Fibroblast of skin of abdomen (primary cell): ENCODE results near the gene CR1L.
A peak's percentile ranks its signal among the peaks of the same experiment; 100 is the strongest.
"Not testable (repeated sequence)": the region's sequence is repeated elsewhere in the genome, so short reads cannot be mapped to it uniquely, and the experiment has no call there.

Source experiments
- DNase-seq: peaks from one replicate; pipeline ENCODE4 v3.0.0-alpha.2; 2013

CR1L gene

GRCh38 chr1:207646944-207647579 is 2.1 kb downstream of the CR1L start:
- DNase-seq: no peak

GRCh38 chr1:207647671-207648333 is 2.9 kb downstream of the CR1L start:
- no peak for DNase-seq

- DNase-seq: no peak
Observed at GRCh38 chr1:207648334-207649209, 3.6 kb downstream of the CR1L start.

- DNase-seq: no peak
Observed at GRCh38 chr1:207649210-207649753, 4.3 kb downstream of the CR1L start.

GRCh38 chr1:207649865-207650580 is 5.1 kb downstream of the CR1L start:
- DNase-seq: no peak

GRCh38 chr1:207651583-207651982 is 6.7 kb downstream of the CR1L start:
- no peak for DNase-seq

- DNase-seq: peak; percentile 9
Observed at GRCh38 chr1:207654320-207654719, 9.4 kb downstream of the CR1L start.

GRCh38 chr1:207658408-207658807 is 13.5 kb downstream of the CR1L start:
- DNase-seq: no peak

GRCh38 chr1:207658904-207659485 is 14.1 kb downstream of the CR1L start:
- no peak for DNase-seq

- no peak for DNase-seq
Observed at GRCh38 chr1:207659545-207660153, 14.7 kb downstream of the CR1L start.

- not testable (repeated sequence) for DNase-seq
Observed at GRCh38 chr1:207661420-207661819, 16.5 kb downstream of the CR1L start.

GRCh38 chr1:207666342-207666741 is 21.4 kb downstream of the CR1L start:
- no peak for DNase-seq

- no peak for DNase-seq
Observed at GRCh38 chr1:207669528-207670009, 24.6 kb downstream of the CR1L start.

- no peak for DNase-seq
Observed at GRCh38 chr1:207670192-207670591, 25.3 kb downstream of the CR1L start.

GRCh38 chr1:207670997-207671396 is 26.1 kb downstream of the CR1L start:
- DNase-seq: no peak

- DNase-seq: peak; percentile 76
Observed at GRCh38 chr1:207672522-207673130, 27.7 kb downstream of the CR1L start.

- DNase-seq: peak; percentile 18
Observed at GRCh38 chr1:207673399-207673798, 28.5 kb downstream of the CR1L start.

GRCh38 chr1:207676153-207676552 is 31.2 kb downstream of the CR1L start:
- no peak for DNase-seq

GRCh38 chr1:207680590-207681388 is 35.9 kb downstream of the CR1L start:
- DNase-seq: peak; percentile 95

GRCh38 chr1:207682872-207683434 is 38.0 kb downstream of the CR1L start:
- not testable (repeated sequence) for DNase-seq
